ENCODE measurements around the gene MYO1D. TPM values are rescaled to one million over a fixed set of nuclear protein-coding genes. Genes with fewer than 3 reads are reported as not detected.

The MYO1D gene
- total RNA-seq, 2 donors from 2014 or later: 238 to 382 TPM

DNA sequence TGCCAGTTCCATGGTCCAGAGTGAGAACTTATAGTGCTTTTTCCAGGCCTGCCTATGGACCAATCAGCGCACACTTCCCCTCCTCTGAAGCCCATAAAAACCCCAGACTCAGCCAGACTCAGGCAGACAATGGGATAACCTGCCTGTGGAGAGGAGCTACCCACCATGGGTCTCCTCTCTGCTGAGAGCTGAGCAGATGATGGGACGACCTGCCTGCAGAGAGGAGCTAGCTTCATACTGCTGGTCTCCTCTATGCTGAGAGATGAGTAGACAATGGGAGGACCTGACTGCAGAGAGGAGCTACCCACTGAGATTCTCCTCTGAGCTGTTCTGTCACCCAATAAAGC is 144.7 kb downstream of the MYO1D start:
- Histone ChIP-seq H3K4me3 (no peak overlapping the region), H3K9ac (ENCODE audit: low read depth in 2 of 2, low read length in 2 of 2) (no peak overlapping the region), H3K4me1 (no peaks in the 10 kb centered on the region), H3K9me3 (no peaks in the 10 kb centered on the region), H3K27me3 (no peaks in the 10 kb centered on the region), H3K36me3 (no peaks in the 10 kb centered on the region), H3K27ac (no peak overlapping the region)
- TF ChIP-seq, protein P1, sequence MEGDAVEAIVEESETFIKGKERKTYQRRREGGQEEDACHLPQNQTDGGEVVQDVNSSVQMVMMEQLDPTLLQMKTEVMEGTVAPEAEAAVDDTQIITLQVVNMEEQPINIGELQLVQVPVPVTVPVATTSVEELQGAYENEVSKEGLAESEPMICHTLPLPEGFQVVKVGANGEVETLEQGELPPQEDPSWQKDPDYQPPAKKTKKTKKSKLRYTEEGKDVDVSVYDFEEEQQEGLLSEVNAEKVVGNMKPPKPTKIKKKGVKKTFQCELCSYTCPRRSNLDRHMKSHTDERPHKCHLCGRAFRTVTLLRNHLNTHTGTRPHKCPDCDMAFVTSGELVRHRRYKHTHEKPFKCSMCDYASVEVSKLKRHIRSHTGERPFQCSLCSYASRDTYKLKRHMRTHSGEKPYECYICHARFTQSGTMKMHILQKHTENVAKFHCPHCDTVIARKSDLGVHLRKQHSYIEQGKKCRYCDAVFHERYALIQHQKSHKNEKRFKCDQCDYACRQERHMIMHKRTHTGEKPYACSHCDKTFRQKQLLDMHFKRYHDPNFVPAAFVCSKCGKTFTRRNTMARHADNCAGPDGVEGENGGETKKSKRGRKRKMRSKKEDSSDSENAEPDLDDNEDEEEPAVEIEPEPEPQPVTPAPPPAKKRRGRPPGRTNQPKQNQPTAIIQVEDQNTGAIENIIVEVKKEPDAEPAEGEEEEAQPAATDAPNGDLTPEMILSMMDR (IDR thresholded peaks at IDR 0.05): no peak
- DNase-seq: no peak
- intact Hi-C loops (cut with DNase I): loop anchor here (10.0 kb wide), 1 partner anchor 257 kb away; no protein-coding TSS in a partner anchor

DNA sequence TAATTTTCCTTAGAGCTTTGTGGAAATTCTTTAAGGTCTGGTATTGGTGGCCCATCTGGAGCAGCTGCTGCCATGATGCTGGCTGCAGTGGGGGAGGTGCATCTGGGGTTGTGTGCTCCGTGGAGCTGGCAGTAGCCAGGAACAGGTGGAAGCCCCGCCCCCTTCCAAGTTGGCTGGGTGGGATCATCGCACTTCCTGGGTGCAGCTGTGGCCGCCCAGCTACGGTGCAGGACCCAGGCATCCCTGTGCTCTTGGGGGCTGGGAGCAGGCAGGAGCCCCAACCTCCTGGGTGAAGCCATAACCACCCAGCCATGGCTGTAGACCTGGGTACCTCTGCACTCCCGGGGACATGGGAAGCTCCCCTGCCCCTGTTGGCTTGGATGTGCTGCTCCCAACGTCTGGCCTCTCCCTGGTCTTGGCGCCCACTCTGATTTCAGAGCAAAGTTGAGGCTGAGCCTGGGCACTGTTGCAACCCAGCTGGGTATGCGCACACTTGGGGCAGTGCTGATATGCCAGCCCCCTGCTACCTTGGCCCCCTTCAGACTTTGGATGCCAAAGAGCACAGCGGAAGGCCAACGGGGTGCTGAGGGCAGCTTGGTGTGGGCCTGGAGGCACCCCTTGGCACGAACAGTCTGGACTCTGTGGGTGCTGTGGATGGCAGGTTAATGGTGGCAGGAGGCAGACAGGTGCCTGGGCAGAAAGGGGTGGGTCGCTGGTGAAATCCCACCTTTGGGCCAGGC is 145.2 kb downstream of the MYO1D start:
- Histone ChIP-seq H3K9ac (ENCODE audit: low read depth in 2 of 2, low read length in 2 of 2) (no peak overlapping the region), H3K27ac (no peak overlapping the region), H3K4me1 (no peaks in the 10 kb centered on the region), H3K9me3 (no peaks in the 10 kb centered on the region), H3K4me3 (no peak overlapping the region), H3K36me3 (no peaks in the 10 kb centered on the region), H3K27me3 (no peaks in the 10 kb centered on the region)
- DNase-seq: no peak
- TF ChIP-seq, protein P1 (IDR thresholded peaks at IDR 0.05): no peak
- intact Hi-C loops (cut with DNase I): loop anchor here (10.0 kb wide), 1 partner anchor 257 kb away; no protein-coding TSS in a partner anchor

DNA sequence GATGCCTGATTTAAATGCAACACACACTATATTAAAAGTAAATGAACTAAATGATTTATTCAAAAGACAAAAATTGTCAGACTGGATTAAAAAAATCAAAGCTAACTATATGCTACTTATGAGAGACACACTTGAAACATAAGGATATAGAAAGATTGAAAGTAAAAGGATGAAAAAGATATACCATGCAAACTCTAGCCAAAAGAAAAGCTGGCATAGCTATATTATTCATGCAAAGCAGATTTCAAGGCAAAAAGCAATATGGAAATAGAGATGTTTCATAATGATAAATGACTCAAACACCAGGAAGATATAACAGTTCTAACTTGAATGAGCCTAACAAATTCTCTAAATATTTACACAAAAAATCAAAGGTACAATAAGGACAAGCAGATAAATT is 149.2 kb downstream of the MYO1D start:
- DNase-seq: no peak
- Histone ChIP-seq H3K9me3 (no peaks in the 10 kb centered on the region), H3K36me3 (no peaks in the 10 kb centered on the region), H3K4me3 (no peak overlapping the region), H3K4me1 (no peaks in the 10 kb centered on the region), H3K27ac (no peak overlapping the region), H3K9ac (ENCODE audit: low read depth in 2 of 2, low read length in 2 of 2) (no peak overlapping the region), H3K27me3 (no peaks in the 10 kb centered on the region)
- intact Hi-C loops (cut with DNase I): no loop called here
- TF ChIP-seq, protein P1 (IDR thresholded peaks at IDR 0.05): no peak

DNA sequence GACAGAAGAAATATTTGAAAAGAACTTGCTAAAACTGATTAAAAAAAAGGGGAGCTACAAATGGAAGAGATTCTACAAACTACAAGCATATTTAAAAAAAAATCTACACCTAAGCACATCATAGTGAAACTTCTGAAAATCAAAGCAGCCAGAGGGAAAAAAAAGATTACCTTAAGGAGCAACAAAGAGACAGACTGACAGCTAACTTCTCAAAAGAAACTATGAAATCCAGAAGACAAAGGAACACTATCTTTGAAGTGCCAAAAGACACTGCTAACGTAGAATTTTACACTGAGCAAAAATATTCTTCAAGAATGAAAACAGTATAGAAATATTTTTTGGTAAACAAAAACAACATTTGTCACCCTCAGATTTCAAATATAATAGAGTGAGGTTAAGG is 151.2 kb downstream of the MYO1D start:
- TF ChIP-seq, protein P1 (IDR thresholded peaks at IDR 0.05): no peak
- intact Hi-C loops (cut with DNase I): no loop called here
- H3K36me3 ChIP-seq: no peaks in the 10 kb centered on the region
- no peaks in the 10 kb centered on the region for H3K9me3 ChIP-seq
- no peak overlapping the region for H3K9ac ChIP-seq (ENCODE audit: low read depth in 2 of 2, low read length in 2 of 2)
- H3K27me3 ChIP-seq: no peaks in the 10 kb centered on the region
- DNase-seq: no peak
- H3K4me3 ChIP-seq: no peak overlapping the region
- no peak overlapping the region for H3K27ac ChIP-seq
- no peaks in the 10 kb centered on the region for H3K4me1 ChIP-seq

DNA sequence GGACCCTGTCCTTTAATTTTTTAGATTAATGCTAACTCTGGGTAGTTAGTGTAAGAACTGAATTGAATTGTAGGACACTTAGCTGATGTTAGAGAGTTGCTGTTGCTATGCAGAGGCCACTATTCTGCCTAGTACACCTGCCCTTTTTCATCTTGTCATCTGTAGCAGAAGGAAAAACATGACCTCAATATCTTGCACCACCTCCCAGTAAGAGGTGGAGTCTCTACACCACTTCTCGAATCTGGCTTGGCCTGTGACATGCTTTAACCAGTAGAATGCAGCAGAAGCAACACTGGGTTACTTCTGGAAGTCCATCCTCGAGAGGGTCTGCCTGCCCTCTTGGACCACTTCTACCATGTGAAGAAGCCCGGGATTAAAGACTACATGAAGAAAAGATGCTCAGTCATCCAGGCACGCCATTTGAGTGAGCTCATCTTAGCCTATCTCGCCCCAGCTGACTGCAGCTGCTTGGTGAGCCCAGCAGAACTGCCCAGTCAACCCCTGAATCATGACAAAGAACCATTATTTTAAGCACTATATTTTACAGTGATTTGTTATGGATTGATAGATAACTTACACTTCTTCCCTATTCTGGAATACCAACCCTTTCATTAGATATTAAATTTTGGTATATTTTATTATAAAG is 153.5 kb downstream of the MYO1D start:
- Histone ChIP-seq H3K27ac (no peak overlapping the region), H3K36me3 (no peaks in the 10 kb centered on the region), H3K9ac (ENCODE audit: low read depth in 2 of 2, low read length in 2 of 2) (no peak overlapping the region), H3K4me3 (no peak overlapping the region), H3K9me3 (no peaks in the 10 kb centered on the region), H3K27me3 (no peaks in the 10 kb centered on the region), H3K4me1 (no peaks in the 10 kb centered on the region)
- intact Hi-C loops (cut with DNase I): no loop called here
- DNase-seq: no peak
- TF ChIP-seq, protein P1 (IDR thresholded peaks at IDR 0.05): no peak
